Putamen (tissue), 1 donor: ENCODE data around the gene COL13A1.

Source experiments
- DNase-seq: peaks from one replicate; pipeline ENCODE4 v3.0.0-alpha.2; 2016; ENCODE audit warnings: low spot score

COL13A1 gene

DNA sequence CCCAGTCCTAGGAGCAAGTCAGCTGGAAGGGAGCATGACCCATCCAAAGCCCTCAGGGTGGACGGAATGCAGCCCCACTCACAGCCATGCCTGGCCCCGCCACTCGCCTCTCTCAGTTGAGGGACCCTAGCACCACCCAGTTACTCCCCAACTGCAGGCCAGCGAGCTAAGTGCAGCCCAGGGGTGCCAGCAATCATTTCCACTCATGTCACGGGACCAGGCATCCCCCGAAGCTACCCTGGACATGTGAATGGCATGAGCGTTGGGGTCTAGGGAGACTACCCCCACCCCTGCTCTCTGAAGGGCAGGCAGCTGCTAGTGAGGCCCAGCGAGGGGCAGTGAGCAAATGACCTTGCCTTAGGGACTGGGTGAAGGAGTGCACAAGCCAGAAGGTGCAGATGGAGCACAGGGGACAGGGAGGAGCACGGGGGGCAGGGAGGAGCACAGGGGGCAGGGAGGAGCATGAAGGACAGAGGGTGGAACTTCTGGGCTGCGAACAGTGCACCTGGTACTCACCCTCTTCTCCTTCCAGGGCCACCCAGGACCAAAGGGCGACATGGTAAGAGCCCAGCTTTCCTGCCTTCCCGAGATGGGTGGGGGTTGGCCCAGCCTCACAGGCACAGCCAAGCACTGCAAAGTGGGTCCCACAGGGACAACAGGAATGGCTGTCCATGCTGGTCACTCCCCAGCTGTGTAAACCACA lies 87.3 kb downstream of the COL13A1 start:
- no peak for DNase-seq

DNA sequence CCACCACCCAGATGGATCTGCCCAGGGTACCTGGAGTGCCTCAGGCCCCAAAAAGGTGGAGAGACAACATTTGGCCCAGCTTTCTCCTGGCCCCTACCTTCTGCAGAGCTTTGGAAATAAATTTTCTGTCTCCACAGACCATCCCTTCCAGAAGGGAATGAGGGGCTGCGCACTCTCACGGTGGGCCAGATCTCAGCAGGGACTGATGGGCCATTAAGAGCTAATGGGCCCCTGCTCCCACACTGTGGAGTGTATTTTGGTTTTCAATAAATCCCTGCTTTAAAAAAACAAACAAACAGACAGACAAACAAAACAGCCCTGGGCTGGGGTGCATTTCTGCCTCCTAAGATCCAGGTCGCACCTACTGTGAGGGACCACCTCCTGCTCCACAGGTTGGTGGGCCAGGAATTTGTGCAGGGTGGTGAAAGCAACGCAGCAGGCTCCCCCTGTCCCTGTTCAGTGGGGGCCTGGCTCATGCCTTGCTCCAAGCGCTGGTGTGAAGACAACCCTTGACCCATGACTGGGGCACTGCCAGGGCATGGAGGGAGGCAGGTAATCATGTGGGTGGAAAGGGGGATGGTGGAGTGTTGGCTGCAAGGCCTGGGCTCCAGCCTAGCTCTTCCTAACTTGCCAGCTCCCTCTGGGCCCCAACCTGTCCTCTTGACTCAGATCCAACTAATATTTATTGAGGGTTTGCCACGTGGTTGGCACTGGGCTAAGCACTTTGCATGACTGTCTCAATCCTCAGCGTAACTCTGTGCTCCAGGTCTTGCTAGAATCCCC lies 88.5 kb downstream of the COL13A1 start:
- DNase-seq: no peak

DNA sequence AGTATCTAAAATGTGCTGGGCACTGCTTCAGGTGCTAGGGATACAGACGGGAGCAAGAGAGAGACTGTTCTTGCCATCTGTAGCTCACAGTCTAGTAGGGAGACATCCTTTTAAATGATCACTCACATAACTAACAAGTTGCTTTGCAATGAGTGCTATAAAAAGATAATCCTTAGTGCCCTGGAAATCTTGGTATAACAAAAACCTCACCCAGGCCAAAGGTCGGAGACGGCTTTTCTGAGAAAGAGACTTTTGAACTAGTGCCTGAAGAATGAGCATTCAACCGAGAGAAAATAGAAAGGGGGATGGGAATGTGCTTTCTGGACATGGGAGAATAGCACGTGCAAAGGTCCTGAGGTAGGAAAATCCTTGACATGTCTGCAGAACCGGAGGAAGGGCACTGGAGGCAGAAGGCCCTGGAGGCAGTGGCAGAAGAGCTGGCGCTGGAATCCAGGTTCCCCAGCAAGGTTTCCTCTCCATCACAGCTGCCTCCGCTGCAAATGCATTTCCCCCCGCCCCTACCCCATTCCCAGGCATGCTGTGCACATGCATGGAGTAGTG lies 89.4 kb downstream of the COL13A1 start:
- DNase-seq: no peak

DNA sequence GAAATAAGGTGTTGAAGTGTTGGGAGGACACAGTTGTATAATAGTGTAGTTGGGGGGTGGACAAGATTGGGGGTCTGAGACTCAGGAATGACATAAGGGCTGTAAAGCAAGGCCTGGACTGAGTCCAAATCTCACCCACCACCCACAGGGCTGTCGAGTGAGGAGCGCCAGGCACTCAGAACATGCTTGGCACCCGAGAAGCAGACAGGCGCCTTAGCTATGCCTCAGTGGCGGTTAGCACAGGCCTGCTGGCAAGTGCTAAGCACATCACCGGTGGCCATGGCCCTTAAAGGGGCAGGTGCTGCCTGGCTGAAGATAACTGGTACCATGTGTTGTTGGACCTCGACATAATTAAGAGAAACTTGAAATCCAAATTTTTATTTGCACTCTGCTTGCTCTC lies 90.7 kb downstream of the COL13A1 start:
- no peak for DNase-seq

DNA sequence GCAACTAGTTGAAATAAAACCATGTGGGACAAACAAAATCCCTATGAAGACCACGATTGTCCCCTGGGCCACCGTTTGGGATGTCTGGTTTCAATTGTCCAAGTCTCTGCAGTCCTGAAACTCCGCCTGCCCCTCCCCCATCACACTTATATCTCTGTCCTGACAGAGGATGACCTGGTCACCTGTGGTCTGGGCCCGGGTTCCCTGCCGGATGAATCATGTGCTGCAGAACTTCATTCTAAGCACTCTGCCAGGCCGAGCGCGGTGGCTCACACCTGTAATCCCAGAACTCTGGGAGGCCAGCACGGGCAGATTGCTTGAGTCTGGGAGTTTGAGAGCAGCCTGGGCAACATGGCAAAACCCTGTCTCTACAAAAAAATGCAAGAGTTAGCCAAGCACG lies 91.1 kb downstream of the COL13A1 start:
- DNase-seq: no peak

DNA sequence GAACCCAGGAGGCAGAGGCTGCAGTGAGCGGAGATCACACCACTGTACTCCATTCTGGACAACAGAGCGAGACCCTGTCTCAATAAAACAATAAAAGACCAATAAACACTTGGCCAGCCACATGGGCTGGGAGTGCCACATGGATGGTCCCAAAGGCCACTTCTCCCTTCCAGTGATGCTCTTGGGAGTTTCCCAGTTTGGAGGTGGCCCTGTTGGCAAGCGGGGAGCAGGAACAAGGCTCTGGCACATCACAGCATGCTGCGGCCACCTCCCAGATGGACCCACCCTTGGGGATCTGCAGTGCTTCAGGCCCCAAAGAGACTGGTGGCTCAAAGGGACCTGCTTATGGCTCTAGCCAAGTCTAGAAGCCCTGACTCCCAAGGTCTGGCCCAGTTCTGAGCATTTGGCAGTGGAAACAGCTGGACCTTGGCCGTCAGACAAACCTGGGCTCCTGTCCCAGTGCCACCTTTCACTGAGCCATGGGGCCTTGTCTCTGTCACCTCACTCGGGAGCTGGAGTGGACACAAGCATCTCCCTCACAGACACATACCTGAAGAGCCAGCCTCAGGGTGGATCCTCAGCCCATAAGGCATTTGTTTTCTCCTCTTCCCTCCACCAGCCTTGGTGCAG lies 91.7 kb downstream of the COL13A1 start:
- DNase-seq: no peak

DNA sequence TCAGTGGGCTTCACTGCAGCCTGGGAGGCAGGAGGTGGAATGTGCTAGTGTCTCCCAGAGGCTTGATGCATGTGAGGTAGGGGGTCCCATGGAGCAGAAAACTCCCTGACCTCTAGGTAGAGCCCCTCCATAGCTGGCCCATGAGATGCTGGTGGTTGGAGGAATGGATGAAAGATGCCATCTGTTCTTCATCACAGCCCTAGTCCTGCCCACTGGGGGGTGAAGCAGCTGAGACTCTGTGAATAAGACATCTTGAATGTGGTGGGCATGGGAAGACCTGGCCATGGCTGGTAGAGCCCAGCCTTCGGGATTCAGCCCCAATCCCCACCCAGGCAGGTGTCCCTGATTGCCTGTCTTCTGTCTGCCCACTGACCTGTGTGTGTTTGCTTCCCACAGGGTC lies 92.5 kb downstream of the COL13A1 start:
- DNase-seq: no peak

DNA sequence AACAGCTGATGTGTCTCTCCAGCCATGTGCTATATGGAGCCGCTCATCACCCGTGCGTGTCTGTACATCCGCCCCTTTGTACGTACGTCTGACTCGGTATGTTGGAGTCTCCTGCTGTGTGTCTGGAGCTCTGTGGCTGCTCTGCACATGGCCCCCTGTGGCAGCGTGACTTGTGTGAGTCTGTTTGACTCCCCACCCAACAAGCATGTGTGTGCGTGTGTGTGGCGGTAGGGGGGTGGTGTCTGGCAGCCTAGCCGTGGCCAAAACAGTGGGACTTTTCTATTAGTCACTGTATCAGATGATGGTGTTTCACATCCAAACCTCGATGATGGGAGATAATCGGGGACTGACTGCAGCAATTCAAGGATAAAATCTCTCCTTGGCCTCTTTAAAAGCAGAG lies 94.1 kb downstream of the COL13A1 start:
- DNase-seq: no peak

DNA sequence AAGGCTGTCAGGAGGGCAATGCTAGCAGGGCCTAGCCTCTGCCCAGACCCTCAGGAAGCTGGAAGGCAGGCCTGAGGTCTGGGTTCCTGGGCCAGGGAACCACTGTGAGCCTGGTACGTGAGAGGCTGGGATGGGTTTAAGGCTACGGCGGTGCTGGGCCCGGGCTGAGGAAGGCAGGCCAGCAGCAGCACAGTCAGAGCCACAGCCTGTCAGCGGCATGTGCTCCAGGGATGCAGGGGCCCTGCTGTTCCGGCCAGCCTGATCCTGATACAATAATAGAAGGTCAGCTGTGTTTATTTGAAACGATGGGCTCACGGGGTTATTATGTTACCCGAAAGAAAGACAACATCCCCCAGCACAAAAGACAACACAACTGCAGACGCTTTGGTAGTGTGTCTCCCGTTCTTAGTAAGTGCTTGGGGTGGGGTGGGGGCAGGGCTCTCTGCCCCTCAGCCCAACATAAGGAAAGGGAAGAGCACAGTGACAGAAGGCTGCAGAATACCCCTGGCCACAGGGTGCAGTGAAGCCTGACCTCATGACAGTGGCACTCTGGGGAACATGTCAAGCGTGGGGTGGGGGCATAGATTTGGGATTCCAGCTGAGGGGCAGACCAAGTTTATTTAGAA lies 95.0 kb downstream of the COL13A1 start:
- DNase-seq: no peak

DNA sequence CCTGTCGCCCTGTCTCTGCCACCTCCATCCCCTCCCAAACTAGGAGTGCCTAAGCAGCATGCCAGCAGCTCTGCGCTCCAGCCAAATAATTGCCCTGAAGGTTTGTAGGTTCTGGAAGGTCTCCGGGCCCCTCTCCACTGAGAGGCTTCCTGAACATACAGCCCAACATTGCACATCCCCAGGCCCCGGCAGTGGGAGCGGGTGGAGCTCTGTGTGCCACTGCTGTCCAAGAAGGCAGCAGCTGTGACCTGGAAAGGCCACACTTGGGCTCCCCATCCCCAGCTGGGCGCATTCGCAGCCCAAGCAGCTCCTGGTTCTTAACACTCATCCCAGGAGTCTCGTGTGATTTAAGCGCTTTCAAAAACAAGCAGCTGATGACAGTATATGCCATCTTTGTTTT lies 95.7 kb downstream of the COL13A1 start:
- no peak for DNase-seq

DNA sequence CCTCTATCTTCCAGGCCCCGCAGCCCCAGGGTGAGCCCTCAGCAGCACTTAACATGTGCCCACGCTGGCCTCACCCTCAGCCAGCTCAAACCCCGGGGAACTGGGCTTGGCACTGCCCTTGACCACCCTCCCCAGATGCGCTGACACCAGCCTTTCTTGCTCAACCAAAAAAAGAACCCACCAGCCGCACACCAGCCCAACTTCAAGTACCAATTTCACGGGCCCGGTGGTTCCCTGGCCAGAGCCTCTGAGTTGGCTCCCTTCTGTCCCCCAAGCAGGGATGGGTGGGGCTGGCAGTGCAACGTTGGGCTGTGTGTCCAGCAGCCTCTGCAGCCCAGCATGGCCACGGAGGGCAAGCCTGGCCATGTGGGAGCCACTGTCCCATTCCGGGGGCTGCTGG lies 96.3 kb downstream of the COL13A1 start:
- DNase-seq: no peak

DNA sequence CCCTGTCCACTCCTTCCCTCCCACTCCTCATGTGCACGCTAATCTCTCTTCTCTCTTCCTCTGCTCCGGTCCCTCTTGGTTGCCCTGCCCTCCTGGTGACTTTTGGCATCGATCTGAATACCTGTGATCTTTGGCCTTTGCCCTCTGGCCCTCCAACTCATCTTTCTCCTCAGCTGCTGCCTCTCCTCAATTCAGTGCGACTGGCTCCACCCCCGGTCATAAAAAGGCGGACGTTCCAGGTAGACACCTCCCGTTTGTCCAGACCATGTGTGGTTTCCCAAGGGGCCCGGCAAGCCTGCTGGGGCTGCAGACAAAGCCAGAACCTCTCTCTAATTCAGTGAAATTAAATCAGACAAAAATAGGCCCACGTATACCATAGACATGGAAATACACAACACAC lies 96.8 kb downstream of the COL13A1 start:
- DNase-seq: no peak

DNA sequence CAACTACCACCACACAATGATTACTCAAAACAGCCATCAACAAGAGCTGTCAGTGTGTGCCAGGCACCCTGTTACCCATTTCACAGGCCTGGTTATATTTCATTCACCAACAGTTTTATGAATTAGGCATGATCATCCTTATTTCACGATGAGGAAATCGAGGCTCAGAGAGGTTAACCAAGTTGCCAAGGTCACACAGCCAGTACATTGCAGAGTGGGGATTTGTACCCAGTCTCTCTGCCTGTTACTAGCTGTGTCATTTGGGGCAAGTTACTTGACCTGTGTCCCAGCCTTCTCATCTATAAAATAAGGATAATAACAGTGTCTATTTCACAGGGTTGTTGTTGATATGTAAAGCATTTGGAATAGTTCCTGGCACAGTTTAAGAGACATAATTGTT lies 97.2 kb downstream of the COL13A1 start:
- no peak for DNase-seq

DNA sequence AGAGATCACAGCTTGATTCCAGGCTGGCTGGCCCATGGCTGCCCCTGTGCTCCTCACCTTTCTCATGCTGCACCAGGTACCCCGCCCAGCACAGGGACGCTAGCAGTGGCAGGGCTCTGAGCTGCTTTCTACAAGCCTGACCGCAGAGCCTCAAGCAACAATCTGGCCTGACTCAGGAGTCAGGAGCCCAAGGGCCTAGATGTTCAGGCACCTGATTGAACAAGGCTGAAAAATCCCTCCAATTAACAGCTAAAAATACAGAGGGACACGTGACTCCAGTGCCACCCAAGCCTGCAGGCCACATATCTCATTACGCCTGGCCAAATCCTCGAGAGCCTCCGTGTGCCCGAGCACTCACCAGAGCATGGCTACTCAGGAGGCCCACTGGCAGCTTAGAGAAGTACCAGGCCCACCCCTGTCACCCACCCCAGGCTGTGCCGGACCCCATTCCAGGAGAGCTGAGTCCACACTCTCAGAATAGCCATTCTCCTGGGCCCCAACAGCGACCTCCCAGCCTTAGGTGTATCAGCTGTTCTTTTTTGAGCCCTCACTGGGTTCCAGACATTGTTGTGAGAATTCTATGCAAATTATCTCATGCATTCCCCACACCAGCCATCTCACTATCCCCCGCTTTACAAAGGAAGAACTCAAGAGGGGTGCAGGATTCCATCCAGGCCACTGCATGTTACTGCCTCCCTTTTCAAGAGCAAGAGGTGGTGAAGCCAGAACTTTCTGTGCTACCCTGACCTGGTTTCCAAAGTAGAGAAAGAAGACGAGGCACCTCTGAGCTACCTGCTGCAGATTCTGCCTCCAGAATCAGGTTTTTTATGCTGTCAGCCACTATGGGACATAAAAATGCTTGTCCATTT lies 98.3 kb downstream of the COL13A1 start:
- DNase-seq: no peak

DNA sequence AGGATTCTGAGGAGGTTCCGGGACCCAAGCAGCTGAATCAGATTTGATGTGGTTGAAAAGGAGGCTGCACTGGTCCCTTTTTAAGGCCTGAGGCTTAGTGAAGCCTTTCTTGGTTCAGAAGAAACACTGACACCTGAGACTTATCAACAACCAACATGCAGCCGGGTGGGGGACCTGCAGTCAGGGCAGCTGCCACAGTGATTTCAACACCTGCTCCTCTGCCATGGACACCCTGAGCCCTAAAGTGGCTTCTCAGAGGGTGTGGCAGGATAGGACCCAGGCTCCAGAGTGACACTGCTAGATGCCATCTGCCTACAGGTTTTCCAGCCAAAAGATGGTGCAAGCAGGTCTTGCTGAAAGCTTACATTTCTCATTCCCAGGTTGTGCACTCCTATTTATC lies 99.3 kb downstream of the COL13A1 start:
- no peak for DNase-seq

DNA sequence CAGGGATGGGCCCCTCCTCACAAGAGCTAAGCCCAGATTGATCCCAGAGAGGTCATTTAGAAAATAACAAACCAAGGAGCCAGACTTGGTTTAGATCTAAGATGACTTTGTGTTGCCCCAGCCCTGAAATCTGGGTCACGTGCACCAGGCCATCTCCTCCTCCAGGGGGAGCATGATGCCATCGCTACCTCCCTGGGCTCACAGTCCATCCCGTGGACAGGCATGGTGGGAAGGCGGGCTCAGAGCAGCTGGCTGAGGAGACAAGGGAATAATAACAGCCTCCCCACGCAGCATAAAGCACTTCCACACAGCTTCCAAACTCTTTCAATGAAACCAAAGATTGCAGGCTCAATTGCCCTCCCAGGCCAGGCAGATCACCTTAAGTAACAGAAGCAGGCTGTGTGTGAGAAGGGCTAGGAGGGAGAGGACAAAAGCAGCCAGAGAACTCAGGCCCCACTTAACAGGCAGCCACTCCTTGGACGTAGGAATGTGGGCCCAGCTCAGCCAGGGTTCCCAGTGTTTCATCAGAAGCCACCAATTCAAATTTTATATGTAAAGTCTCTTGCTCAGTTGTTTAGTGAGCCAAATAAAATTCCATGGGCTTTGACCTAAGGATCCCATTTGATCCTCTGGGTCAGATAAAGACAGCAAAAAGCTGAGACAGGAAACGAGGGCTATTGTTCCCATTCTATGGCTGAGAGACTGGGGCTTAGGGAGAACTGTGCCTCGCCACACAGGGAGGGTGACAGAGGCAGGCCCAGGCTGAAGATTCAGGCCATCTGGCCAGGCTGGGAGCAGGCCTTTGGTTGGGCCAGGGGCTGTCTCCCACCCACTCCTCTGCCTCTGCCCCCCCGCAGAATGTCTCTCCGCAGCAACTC lies 100.2 kb downstream of the COL13A1 start:
- DNase-seq: no peak

DNA sequence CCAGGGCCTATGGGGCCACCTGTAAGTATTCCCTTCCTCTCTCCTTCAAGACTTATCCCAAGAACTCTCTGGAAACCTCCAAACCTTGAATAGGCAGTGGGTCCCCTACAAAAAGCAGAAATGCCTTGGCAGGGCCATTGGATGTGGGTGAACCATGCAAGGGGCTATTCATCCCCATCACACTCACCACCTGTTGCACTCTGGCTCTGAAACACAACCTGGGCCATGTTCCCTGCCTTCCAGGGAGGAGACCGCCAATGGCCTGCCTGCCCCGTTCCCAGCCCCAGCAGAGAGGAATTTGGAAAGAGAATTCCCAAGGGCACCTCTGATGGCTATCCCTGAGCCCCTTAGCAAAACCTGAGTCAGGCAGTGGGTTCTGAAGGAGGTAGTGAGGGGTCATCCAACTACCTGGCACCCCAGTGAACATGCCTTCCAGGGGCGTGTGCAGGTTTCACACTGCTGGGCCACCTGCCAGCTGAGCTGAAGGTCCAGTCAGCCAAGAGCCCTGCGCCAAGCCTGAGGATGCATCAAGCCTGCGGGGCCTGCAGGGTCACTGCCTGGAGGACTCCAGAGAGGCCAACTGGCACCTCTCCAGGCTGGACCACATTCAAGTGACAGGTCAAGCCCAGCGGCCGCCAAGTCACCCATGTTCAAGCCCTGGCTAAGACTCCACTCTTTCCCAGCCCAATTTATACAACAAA lies 101.3 kb downstream of the COL13A1 start:
- no peak for DNase-seq

DNA sequence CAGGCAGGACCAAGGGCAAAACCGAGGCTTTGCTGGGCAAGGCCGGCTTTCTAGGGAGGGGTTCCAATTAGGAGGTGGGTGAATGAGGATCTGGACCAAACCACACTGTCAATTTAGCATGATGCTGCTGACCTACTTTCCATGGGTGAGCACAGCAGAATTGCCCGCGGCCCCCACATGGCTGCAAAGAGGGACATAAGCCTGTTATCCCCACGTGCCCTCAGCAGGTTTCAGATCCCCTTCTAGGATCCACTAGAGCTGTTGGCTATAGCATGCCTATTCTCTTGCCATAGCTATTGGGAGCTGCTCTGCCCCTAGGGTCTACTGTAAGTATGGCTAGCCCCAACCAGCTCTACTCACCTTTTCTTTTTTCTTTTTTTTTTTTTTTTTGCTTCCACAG lies 102.8 kb downstream of the COL13A1 start:
- DNase-seq: no peak

DNA sequence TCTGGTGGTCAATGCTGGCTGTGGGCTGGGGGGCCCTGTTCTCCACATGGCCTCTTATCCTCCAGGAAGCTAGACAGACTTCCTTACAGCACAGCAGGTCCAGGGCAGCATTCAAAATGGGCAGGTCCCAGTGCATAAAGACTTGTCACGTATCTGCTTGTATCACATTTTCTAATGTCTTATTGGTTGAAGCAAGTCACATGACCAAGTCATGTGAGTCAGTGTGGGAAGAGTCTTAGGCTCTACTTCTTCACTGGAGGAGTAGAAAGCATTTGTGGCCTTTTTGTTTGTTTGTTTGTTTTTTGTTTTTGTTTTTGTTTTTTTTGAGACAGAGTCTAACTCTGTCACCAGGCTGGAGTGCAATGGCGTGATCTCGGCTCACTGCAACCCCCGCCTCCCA lies 104.7 kb downstream of the COL13A1 start:
- DNase-seq: no peak

DNA sequence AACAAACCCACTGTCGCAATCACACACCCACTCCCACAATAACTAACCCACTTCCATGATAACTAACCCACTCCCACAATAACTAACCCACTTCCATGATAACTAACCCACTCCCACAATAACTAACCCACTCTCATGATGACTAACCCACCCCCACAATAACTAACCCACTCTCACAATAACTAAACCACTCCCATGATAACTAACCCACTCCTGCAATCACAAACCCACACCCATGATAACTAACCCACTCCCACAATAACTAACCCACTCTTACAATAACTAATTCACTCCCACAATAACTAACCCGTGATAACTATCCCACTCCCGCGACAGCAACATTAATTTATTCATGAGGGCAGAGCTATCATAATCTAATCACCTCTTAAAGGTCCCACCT lies 105.8 kb downstream of the COL13A1 start:
- DNase-seq: no peak
